SK-N-SH (cell line): ENCODE measurements around the gene ELP4.

ENCODE experiments used
- CTCF ChIP-seq: fragments of 200-600 bp; sonication (generic); IDR thresholded peaks from 2 replicates; pipeline ENCODE4 v1.6.1; 2017; ENCODE audit warnings: antibody characterized with exemption, mild to moderate bottlenecking, moderate library complexity
- FOXJ3 ChIP-seq: sonication (generic); formaldehyde crosslinking; IDR thresholded peaks from 2 replicates; pipeline ENCODE4 v1.5.1; 2020; ENCODE audit warnings: mild to moderate bottlenecking, missing genetic modification reagents
- MAX ChIP-seq: IDR thresholded peaks from 2 replicates; pipeline ENCODE4 v1.4.0; 2012; ENCODE audit warnings: low read depth
- PBX3 ChIP-seq: IDR thresholded peaks from 2 replicates; pipeline ENCODE4; 2012
- POLR2AphosphoS5 ChIP-seq: IDR thresholded peaks from 2 replicates; pipeline ENCODE4 v1.6.1; 2012; ENCODE audit warnings: low read depth, low read length
- RAD21 ChIP-seq: IDR thresholded peaks from 2 replicates; pipeline ENCODE4 v1.6.1; 2012; ENCODE audit warnings: mild to moderate bottlenecking, low read length
- REST ChIP-seq: IDR thresholded peaks from 2 replicates; pipeline ENCODE4 v1.6.1; 2012; ENCODE audit warnings: mild to moderate bottlenecking, low read depth, low read length, moderate library complexity
- RFX5 ChIP-seq: IDR thresholded peaks from 2 replicates; pipeline ENCODE4 v1.6.1; 2012; ENCODE audit warnings: mild to moderate bottlenecking, improper control_type of control experiment, low read length
- RXRA ChIP-seq: IDR thresholded peaks from 2 replicates; pipeline ENCODE4 v1.4.0; 2012; ENCODE audit warnings: low read depth, mild to moderate bottlenecking, borderline replicate concordance

GRCh38 chr11:31770011-31770700, 260.6 kb downstream of the ELP4 start:
- TF ChIP-seq RAD21: no peak
- no peak for TF ChIP-seq CTCF
- TF ChIP-seq MAX: no peak
- no peak for TF ChIP-seq REST
- TF ChIP-seq POLR2AphosphoS5: no peak
- TF ChIP-seq PBX3: no peak
- no peak for TF ChIP-seq FOXJ3 (CRISPR knock-in tag)
- no peak for TF ChIP-seq RXRA
- no peak for TF ChIP-seq RFX5
